GM21825 (cell line): Measurements from ENCODE around the gene AOX1.
"Not testable (repeated sequence)": the region's sequence is repeated elsewhere in the genome, so short reads cannot be mapped to it uniquely, and the experiment has no call there.

ENCODE experiments used
- ATAC-seq: cut with Tn5 transposase; IDR thresholded peaks from one replicate; pipeline ENCODE4 v1.9.1; 2021; ENCODE audit warnings: mild to moderate bottlenecking, moderate library complexity; ENCODE audit not compliant: unreplicated experiment

The AOX1 gene

GRCh38 chr2:200625282-200625681, 39.5 kb downstream of the AOX1 start:
- ATAC-seq, result no peak

- ATAC-seq, result no peak
Measured at GRCh38 chr2:200625958-200626363, 40.1 kb downstream of the AOX1 start.

- ATAC-seq, result no peak
Measured at GRCh38 chr2:200627110-200627770, 41.4 kb downstream of the AOX1 start.

- not testable (repeated sequence) for ATAC-seq
Measured at GRCh38 chr2:200628461-200628860, 42.6 kb downstream of the AOX1 start.

- ATAC-seq, result no peak
Measured at GRCh38 chr2:200631287-200631686, 45.5 kb downstream of the AOX1 start.

- ATAC-seq, result no peak
Measured at GRCh38 chr2:200634231-200634964, 48.6 kb downstream of the AOX1 start.

GRCh38 chr2:200635251-200635650, 49.4 kb downstream of the AOX1 start:
- no peak for ATAC-seq

GRCh38 chr2:200637901-200638300, 52.1 kb downstream of the AOX1 start:
- no peak for ATAC-seq

- ATAC-seq, result no peak
Measured at GRCh38 chr2:200640176-200640575, 54.4 kb downstream of the AOX1 start.

- no peak for ATAC-seq
Measured at GRCh38 chr2:200640901-200641300, 55.1 kb downstream of the AOX1 start.

- ATAC-seq, result not testable (repeated sequence)
Measured at GRCh38 chr2:200648518-200649281, 62.9 kb downstream of the AOX1 start.

- no peak for ATAC-seq
Measured at GRCh38 chr2:200649724-200650123, 63.9 kb downstream of the AOX1 start.

- no peak for ATAC-seq
Measured at GRCh38 chr2:200650195-200650594, 64.4 kb downstream of the AOX1 start.

GRCh38 chr2:200652158-200652557, 66.3 kb downstream of the AOX1 start:
- ATAC-seq, result no peak

- ATAC-seq, result no peak
Measured at GRCh38 chr2:200653021-200653420, 67.2 kb downstream of the AOX1 start.

GRCh38 chr2:200654823-200655222, 69.0 kb downstream of the AOX1 start:
- ATAC-seq, result no peak

- ATAC-seq, result no peak
Measured at GRCh38 chr2:200655918-200656580, 70.2 kb downstream of the AOX1 start.

- ATAC-seq, result no peak
Measured at GRCh38 chr2:200658278-200658864, 72.6 kb downstream of the AOX1 start.

- no peak for ATAC-seq
Measured at GRCh38 chr2:200659410-200659809, 73.6 kb downstream of the AOX1 start.

- ATAC-seq, result no peak
Measured at GRCh38 chr2:200661477-200661876, 75.7 kb downstream of the AOX1 start.

GRCh38 chr2:200662727-200663126, 76.9 kb downstream of the AOX1 start:
- no peak for ATAC-seq
